ENCODE measurements around the gene SULF2. TPM values are rescaled to one million over a fixed set of nuclear protein-coding genes. Genes with fewer than 3 reads are reported as not detected.

SULF2 gene
- total and polyA plus RNA-seq, 2 of the 13 experiments (the other 11 are each of a cell fraction or from before 2014, with no cell fraction given) = 7.2 to 50.9 TPM

DNA sequence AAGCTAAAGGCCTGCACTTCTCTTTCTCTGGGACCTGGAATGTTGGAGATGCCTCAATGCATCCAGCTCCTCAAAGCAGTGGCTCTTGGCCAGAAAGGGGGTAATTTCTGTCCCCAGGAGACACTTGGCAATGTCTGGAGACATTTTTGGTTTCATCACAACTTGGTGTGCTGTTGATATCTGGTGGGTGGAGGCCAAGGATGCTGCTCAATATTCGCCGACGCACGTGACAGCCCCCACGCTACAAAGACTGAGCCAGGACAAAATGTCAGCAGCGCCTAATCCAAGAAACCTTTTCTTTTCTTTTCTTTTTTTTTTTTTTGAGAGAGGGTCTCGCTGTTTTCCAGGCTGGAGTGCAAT lies 79.8 kb downstream of the SULF2 start:
- intact Hi-C loops (cut with micrococcal nuclease; ENCODE audit: unreplicated experiment) = no loop called here
- H3K27me3 ChIP-seq (ENCODE audit: control insufficient read depth in 1 of 2, insufficient read depth in 2 of 2, low read length in 2 of 2) = no peaks in the 10 kb centered on the region
- H2AFZ ChIP-seq (ENCODE audit: low read length) = no peak overlapping the region
- POLR2A ChIA-PET = no interaction called here
- CTCF ChIA-PET (ENCODE audit: low intra/inter-chr PET ratio, low total read pairs) = interaction anchor here (1.8 kb wide), 1 partner anchor 27 kb away, joined by 3 read pairs; no protein-coding TSS in a partner anchor
- in situ Hi-C loops (cut with HindIII; ENCODE audit: extremely low pct_ligation_motif_present, low pct_unique_long_range_greater_than_20kb) = no loop called here
- H3K36me3 ChIP-seq (replicated peaks in 1 of 2; ENCODE audit: control insufficient read depth in 1 of 2, insufficient read depth in 2 of 2, low read length in 2 of 2) = peaks cover 0 to 4% of the 10 kb centered on the region in 2 experiments; a peak in 2 of 5 replicates
- H3K79me2 ChIP-seq (ENCODE audit: insufficient read depth, low read length) = no peaks in the 10 kb centered on the region
- no peak overlapping the region for H3K4me3 ChIP-seq (replicated peaks in 1 of 3; ENCODE audit: insufficient read depth in 1 of 3, low read depth in 2 of 3, low read length in 3 of 3)
- no peaks in the 10 kb centered on the region for H3K9me3 ChIP-seq (ENCODE audit: low read length)
- H3K4me2 ChIP-seq (ENCODE audit: low read depth, low read length) = no peak overlapping the region
- TF ChIP-seq MIXL1 (CRISPR knock-in tag; IDR thresholded peaks at IDR 0.05) (no peak), NBN (conservative IDR thresholded peaks at IDR 0.05) (no peak), ZNF556 (CRISPR knock-in tag; IDR thresholded peaks at IDR 0.05; ENCODE audit: borderline replicate concordance) (no peak), SMAD3 (CRISPR knock-in tag; IDR thresholded peaks at IDR 0.05) (no peak), ZNF709 (CRISPR knock-in tag; IDR thresholded peaks at IDR 0.05) (no peak), ZFP36L2 (CRISPR knock-in tag; IDR thresholded peaks at IDR 0.05) (no peak), JARID2 (CRISPR knock-in tag; IDR thresholded peaks at IDR 0.05; ENCODE audit: insufficient replicate concordance) (no peak), ZC3H13 (CRISPR knock-in tag; IDR thresholded peaks at IDR 0.05) (no peak), MTF2 (CRISPR knock-in tag; IDR thresholded peaks at IDR 0.05; ENCODE audit: borderline replicate concordance) (no peak), RXRB (CRISPR knock-in tag; IDR thresholded peaks at IDR 0.05; ENCODE audit: borderline replicate concordance) (no peak), GATAD1 (CRISPR knock-in tag; IDR thresholded peaks at IDR 0.05) (no peak), KAT2B (IDR thresholded peaks at IDR 0.05; ENCODE audit: borderline replicate concordance, low read depth, low read length) (no peak), ZNF781 (CRISPR knock-in tag; IDR thresholded peaks at IDR 0.05; ENCODE audit: borderline replicate concordance, not compliant biosample characterization) (no peak), WIZ (CRISPR knock-in tag; IDR thresholded peaks at IDR 0.05) (no peak), ZBTB21 (CRISPR knock-in tag; IDR thresholded peaks at IDR 0.05) (no peak)
- TF ChIP-seq, protein P1, sequence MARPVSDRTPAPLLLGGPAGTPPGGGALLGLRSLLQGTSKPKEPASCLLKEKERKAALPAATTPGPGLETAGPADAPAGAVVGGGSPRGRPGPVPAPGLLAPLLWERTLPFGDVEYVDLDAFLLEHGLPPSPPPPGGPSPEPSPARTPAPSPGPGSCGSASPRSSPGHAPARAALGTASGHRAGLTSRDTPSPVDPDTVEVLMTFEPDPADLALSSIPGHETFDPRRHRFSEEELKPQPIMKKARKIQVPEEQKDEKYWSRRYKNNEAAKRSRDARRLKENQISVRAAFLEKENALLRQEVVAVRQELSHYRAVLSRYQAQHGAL (CRISPR knock-in tag; IDR thresholded peaks at IDR 0.05; ENCODE audit: not compliant biosample characterization) = no peak
- TF ChIP-seq, protein P2, sequence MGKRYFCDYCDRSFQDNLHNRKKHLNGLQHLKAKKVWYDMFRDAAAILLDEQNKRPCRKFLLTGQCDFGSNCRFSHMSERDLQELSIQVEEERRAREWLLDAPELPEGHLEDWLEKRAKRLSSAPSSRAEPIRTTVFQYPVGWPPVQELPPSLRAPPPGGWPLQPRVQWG (CRISPR knock-in tag; IDR thresholded peaks at IDR 0.05; ENCODE audit: borderline replicate concordance, low read depth) = no peak
- H3K27ac ChIP-seq (ENCODE audit: extremely low read length, insufficient read depth, low read length) = no peak overlapping the region
- no peaks in the 10 kb centered on the region for H4K20me1 ChIP-seq (ENCODE audit: insufficient read depth, low read length)
- ATAC-seq (no peak), FAIRE-seq (no peak), DNase-seq (ENCODE audit: low spot score) (no peak)
- peaks cover 29% of the 10 kb centered on the region for H3K4me1 ChIP-seq (ENCODE audit: insufficient read depth, low read length)
- no TSS peak for BruUV-seq (replicated peaks)
- H3K9ac ChIP-seq (ENCODE audit: insufficient read depth, low read depth, low read length) = no peak overlapping the region
- WGBS (ENCODE audit: low lambda C conversion rate) = 95% methylated on average over 7 of the region's 7 CpGs

Measured in HepG2 (cell line).